ENCODE data around the gene CRCP.
"Not testable (repeated sequence)": the region's sequence is repeated elsewhere in the genome, so short reads cannot be mapped to it uniquely, and the experiment has no call there.

Gene CRCP

GRCh38 chr7:66108410-66108809, 6.2 kb upstream of the CRCP start:
- not testable (repeated sequence) for DNase-seq (ENCODE audit: low read depth in 3 of 3)

GRCh38 chr7:66110856-66111255, 3.8 kb upstream of the CRCP start:
- DNase-seq (ENCODE audit: low read depth in 3 of 3): no peak

GRCh38 chr7:66116680-66117420, 2.2 kb downstream of the CRCP start:
- DNase-seq (ENCODE audit: low read depth in 3 of 3): not testable (repeated sequence)

- DNase-seq (ENCODE audit: low read depth in 3 of 3): no peak
Observed at GRCh38 chr7:66118603-66119002, 4.0 kb downstream of the CRCP start.

GRCh38 chr7:66119245-66119850, 4.7 kb downstream of the CRCP start:
- DNase-seq (ENCODE audit: low read depth in 3 of 3): no peak

GRCh38 chr7:66123175-66123528, 8.5 kb downstream of the CRCP start:
- no peak for DNase-seq (ENCODE audit: low read depth in 3 of 3)

GRCh38 chr7:66124569-66124861, 9.9 kb downstream of the CRCP start:
- DNase-seq (ENCODE audit: low read depth in 3 of 3): not testable (repeated sequence)

GRCh38 chr7:66125052-66125694, 10.5 kb downstream of the CRCP start:
- DNase-seq (ENCODE audit: low read depth in 3 of 3): no peak

- not testable (repeated sequence) for DNase-seq (ENCODE audit: low read depth in 3 of 3)
Observed at GRCh38 chr7:66125781-66126352, 11.2 kb downstream of the CRCP start.

- DNase-seq (ENCODE audit: low read depth in 3 of 3): not testable (repeated sequence)
Observed at GRCh38 chr7:66127172-66127571, 12.5 kb downstream of the CRCP start.

GRCh38 chr7:66138994-66139752, 24.5 kb downstream of the CRCP start:
- DNase-seq (ENCODE audit: low read depth in 3 of 3): no peak

- DNase-seq (ENCODE audit: low read depth in 3 of 3): no peak
Observed at GRCh38 chr7:66140924-66141323, 26.3 kb downstream of the CRCP start.

- DNase-seq (ENCODE audit: low read depth in 3 of 3): no peak
Observed at GRCh38 chr7:66142334-66142733, 27.7 kb downstream of the CRCP start.

- no peak for DNase-seq (ENCODE audit: low read depth in 3 of 3)
Observed at GRCh38 chr7:66142996-66143395, 28.3 kb downstream of the CRCP start.

GRCh38 chr7:66143876-66144332, 29.3 kb downstream of the CRCP start:
- DNase-seq (ENCODE audit: low read depth in 3 of 3): no peak

GRCh38 chr7:66145400-66146104, 30.9 kb downstream of the CRCP start:
- DNase-seq (ENCODE audit: low read depth in 3 of 3): no peak

- no peak for DNase-seq (ENCODE audit: low read depth in 3 of 3)
Observed at GRCh38 chr7:66146701-66147100, 32.1 kb downstream of the CRCP start.

GRCh38 chr7:66147657-66148056, 33.0 kb downstream of the CRCP start:
- DNase-seq (ENCODE audit: low read depth in 3 of 3): not testable (repeated sequence)

GRCh38 chr7:66150471-66150870, 35.8 kb downstream of the CRCP start:
- DNase-seq (ENCODE audit: low read depth in 3 of 3): no peak

GRCh38 chr7:66152371-66153191, 37.9 kb downstream of the CRCP start:
- DNase-seq (ENCODE audit: low read depth in 3 of 3): no peak

- no peak for DNase-seq (ENCODE audit: low read depth in 3 of 3)
Observed at GRCh38 chr7:66153691-66154090, 39.0 kb downstream of the CRCP start.

Measured in stimulated activated CD4-positive, alpha-beta T cell treated with anti-CD3 and anti-CD28 coated beads, TNF-alpha, amount 100 ng/mL, for 48 hours (primary cell).